Progenitor cell of endocrine pancreas (in vitro differentiated cells): ENCODE measurements around the gene NFILZ. TPM values are rescaled to one million over a fixed set of nuclear protein-coding genes. Genes with fewer than 3 reads are reported as not detected.

ENCODE experiments used
- DNase-seq: peaks from one replicate; pipeline ENCODE4 v3.0.0; 2021; ENCODE audit warnings: low spot score; ENCODE audit not compliant: unreplicated experiment
- H3K27ac Mint-ChIP-seq: 2 replicates; pipeline ENCODE4 v1.8.0; 2021; ENCODE audit warnings: mild to moderate bottlenecking, moderate library complexity, mixed read lengths
- H3K27me3 Mint-ChIP-seq: 2 replicates; pipeline ENCODE4 v1.8.0; 2021; ENCODE audit warnings: mixed read lengths
- H3K36me3 Mint-ChIP-seq: 2 replicates; pipeline ENCODE4 v1.8.0; 2022; ENCODE audit warnings: mixed read lengths; ENCODE audit not compliant: insufficient read depth
- H3K4me1 Mint-ChIP-seq: 2 replicates; pipeline ENCODE4 v1.8.0; 2021; ENCODE audit warnings: low read depth, mixed read lengths
- H3K4me3 Mint-ChIP-seq: 2 replicates; pipeline ENCODE4 v1.8.0; 2021; ENCODE audit warnings: low read depth, mild to moderate bottlenecking, moderate library complexity, mixed read lengths
- H3K9me3 Mint-ChIP-seq: 2 replicates; pipeline ENCODE4 v1.8.0; 2021; ENCODE audit warnings: low read depth, mixed read lengths
- CTCF ChIP-seq: fragments of 200-600 bp; sonication (generic); IDR thresholded peaks from one replicate; pipeline ENCODE4 v1.5.0; 2021; ENCODE audit warnings: antibody characterized with exemption, mild to moderate bottlenecking; ENCODE audit not compliant: unreplicated experiment
- long read RNA-seq: library from polyadenylated mRNA; unstranded; transcript quantifications from one replicate; pipeline ENCODE4 v2.0.0, GENCODE V29; 2020
- total RNA-seq: library from RNA; stranded (reverse); gene quantifications from 2 replicates; pipeline ENCODE4 v1.2.1, GENCODE V29; 2021

The NFILZ gene
- total RNA-seq = not detected in 2 replicates
- long read RNA-seq = 0 reads

GRCh38 chr19:8629996-8630683 is at the start of gene NFILZ:
TSS of gene NFILZ (plus strand) at chr19:8630633. CDS start at chr19:8676766, 46,133 bp downstream.
- H3K9me3 Mint-ChIP-seq = peaks cover 4% of the 10 kb centered on the region
- H3K4me3 Mint-ChIP-seq = no peak within 1 kb of the TSS
- no peaks in the 10 kb centered on the region for H3K27me3 Mint-ChIP-seq
- DNase-seq = no peak
- no peaks in the 10 kb centered on the region for H3K36me3 Mint-ChIP-seq
- H3K27ac Mint-ChIP-seq = no peak within 1 kb of the TSS
- no peaks in the 10 kb centered on the region for H3K4me1 Mint-ChIP-seq
- no peak for TF ChIP-seq CTCF

- peak; percentile 100 for TF ChIP-seq CTCF
- Mint-ChIP-seq H3K27ac (no peak overlapping the region), H3K9me3 (no peaks in the 10 kb centered on the region), H3K4me3 (no peak overlapping the region), H3K4me1 (no peaks in the 10 kb centered on the region), H3K36me3 (no peaks in the 10 kb centered on the region), H3K27me3 (peaks cover 24% of the 10 kb centered on the region)
- peak; percentile 76 for DNase-seq
Measured at GRCh38 chr19:8580710-8581281, 49.6 kb upstream of the NFILZ start.

- Mint-ChIP-seq H3K4me1 (no peaks in the 10 kb centered on the region), H3K36me3 (no peaks in the 10 kb centered on the region), H3K27me3 (peaks cover 8% of the 10 kb centered on the region), H3K27ac (no peak overlapping the region), H3K9me3 (no peaks in the 10 kb centered on the region), H3K4me3 (no peak overlapping the region)
- TF ChIP-seq CTCF = no peak
- DNase-seq = no peak
Measured at GRCh38 chr19:8584965-8585893, 45.2 kb upstream of the NFILZ start.

- no peaks in the 10 kb centered on the region for H3K36me3 Mint-ChIP-seq
- no peak overlapping the region for H3K27ac Mint-ChIP-seq
- no peaks in the 10 kb centered on the region for H3K9me3 Mint-ChIP-seq
- peak; percentile 51 for DNase-seq
- H3K4me1 Mint-ChIP-seq = no peaks in the 10 kb centered on the region
- peak; percentile 63 for TF ChIP-seq CTCF
- no peak overlapping the region for H3K4me3 Mint-ChIP-seq
- peaks cover 13% of the 10 kb centered on the region for H3K27me3 Mint-ChIP-seq
Measured at GRCh38 chr19:8585894-8586750, 44.3 kb upstream of the NFILZ start.
